Esophagus muscularis mucosa (tissue), 4 donors: Measurements from ENCODE around the gene CCDC12.

ENCODE experiments used
- CTCF ChIP-seq, 3 experiments: fragments of 200-600 bp in 2 of 3; fragments of 450-650 bp in 1 of 3; sonication (generic) in 2 of 3; IDR thresholded peaks; one replicate each; pipeline ENCODE4 v1.5.1; 2017 to 2019; ENCODE audit warnings: antibody characterized with exemption in 3 of 3, mild to moderate bottlenecking in 2 of 3, moderate library complexity in 1 of 3
- EP300 ChIP-seq: sonication (generic); formaldehyde crosslinking; IDR thresholded peaks from one replicate; pipeline ENCODE4 v1.6.1; 2017; ENCODE audit warnings: antibody characterized with exemption
- POLR2AphosphoS5 ChIP-seq, 2 donors: sonication (generic); formaldehyde crosslinking; IDR thresholded peaks; one replicate each; pipeline ENCODE4 v1.6.1; 2017; ENCODE audit warnings: antibody characterized with exemption in 2 of 2

GRCh38 chr3:46908986-46909534 lies 67.5 kb downstream of the CCDC12 start:
- TF ChIP-seq CTCF (IDR thresholded peaks at IDR 0.05) (no peak), POLR2AphosphoS5 (IDR thresholded peaks at IDR 0.05) (no peak), EP300 (no peak)
